GM12878 (cell line): ENCODE measurements around the gene RPTN.

ENCODE experiments used
- CHD2 ChIP-seq: IDR thresholded peaks from 2 replicates; pipeline ENCODE4 v1.6.1; 2011; ENCODE audit warnings: low read depth, low read length, improper control_type of control experiment, borderline replicate concordance
- FOXM1 ChIP-seq: IDR thresholded peaks from 2 replicates; pipeline ENCODE4 v1.6.1; 2012; ENCODE audit warnings: low read depth, mild to moderate bottlenecking, inconsistent platforms, low read length, moderate library complexity
- JUNB ChIP-seq: IDR thresholded peaks from 2 replicates; pipeline ENCODE4 v1.6.1; 2016; ENCODE audit warnings: antibody characterized with exemption, mild to moderate bottlenecking
- KAT2A ChIP-seq: conservative IDR thresholded peaks from 2 replicates; pipeline ENCODE4 v1.6.1; 2011; ENCODE audit warnings: low read depth, low read length; ENCODE audit not compliant: control insufficient read depth
- SPI1 ChIP-seq: IDR thresholded peaks from 2 replicates; pipeline ENCODE4 v1.6.1; 2011; ENCODE audit warnings: low read depth, mild to moderate bottlenecking, low read length, moderate library complexity, borderline replicate concordance; ENCODE audit not compliant: insufficient read depth
- TF ChIP-seq, protein P1 (sequence below), 3 experiments: IDR thresholded peaks in 2 of 3; conservative IDR thresholded peaks in 1 of 3; 2 replicates each; pipeline ENCODE4 v1.5.1; 2011; ENCODE audit warnings: low read depth in 3 of 3, low read length in 3 of 3, mild to moderate bottlenecking in 3 of 3, control low read depth in 2 of 3, moderate library complexity in 2 of 3, inconsistent platforms in 1 of 3, mixed read lengths in 1 of 3; ENCODE audit not compliant: control insufficient read depth in 2 of 3, insufficient read depth in 1 of 3; ENCODE audit errors: extremely low read depth in 1 of 3

DNA sequence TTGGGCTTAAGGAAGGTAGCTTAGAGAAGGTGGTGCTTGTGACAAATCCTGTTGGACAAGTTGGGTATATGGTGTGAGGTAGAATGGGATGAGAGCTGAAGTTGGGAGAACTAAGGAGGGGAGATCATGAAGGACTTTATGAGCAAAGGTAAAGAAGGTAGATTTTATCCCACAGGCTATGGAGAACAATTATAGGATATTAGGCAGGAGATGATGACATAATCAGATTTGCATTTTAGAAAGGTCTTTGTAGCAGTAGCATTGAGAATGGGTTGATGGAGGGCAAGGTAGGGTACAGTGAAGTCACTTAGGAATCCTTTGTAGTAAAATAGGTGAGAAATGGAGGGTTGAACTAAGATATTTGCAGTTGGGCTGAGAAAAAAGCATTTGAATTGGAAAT, 28.8 kb downstream of the RPTN start:
- TF ChIP-seq, protein P1, sequence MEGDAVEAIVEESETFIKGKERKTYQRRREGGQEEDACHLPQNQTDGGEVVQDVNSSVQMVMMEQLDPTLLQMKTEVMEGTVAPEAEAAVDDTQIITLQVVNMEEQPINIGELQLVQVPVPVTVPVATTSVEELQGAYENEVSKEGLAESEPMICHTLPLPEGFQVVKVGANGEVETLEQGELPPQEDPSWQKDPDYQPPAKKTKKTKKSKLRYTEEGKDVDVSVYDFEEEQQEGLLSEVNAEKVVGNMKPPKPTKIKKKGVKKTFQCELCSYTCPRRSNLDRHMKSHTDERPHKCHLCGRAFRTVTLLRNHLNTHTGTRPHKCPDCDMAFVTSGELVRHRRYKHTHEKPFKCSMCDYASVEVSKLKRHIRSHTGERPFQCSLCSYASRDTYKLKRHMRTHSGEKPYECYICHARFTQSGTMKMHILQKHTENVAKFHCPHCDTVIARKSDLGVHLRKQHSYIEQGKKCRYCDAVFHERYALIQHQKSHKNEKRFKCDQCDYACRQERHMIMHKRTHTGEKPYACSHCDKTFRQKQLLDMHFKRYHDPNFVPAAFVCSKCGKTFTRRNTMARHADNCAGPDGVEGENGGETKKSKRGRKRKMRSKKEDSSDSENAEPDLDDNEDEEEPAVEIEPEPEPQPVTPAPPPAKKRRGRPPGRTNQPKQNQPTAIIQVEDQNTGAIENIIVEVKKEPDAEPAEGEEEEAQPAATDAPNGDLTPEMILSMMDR (IDR thresholded peaks at IDR 0.05 in 2 of 3, conservative IDR thresholded peaks at IDR 0.05 in 1 of 3; ENCODE audit: control insufficient read depth in 2 of 3, extremely low read depth in 1 of 3, insufficient read depth in 1 of 3, low read depth in 3 of 3, low read length in 3 of 3): no peak
- TF ChIP-seq CHD2: no peak
- TF ChIP-seq FOXM1: no peak
- no peak for TF ChIP-seq KAT2A
- TF ChIP-seq JUNB: no peak
- TF ChIP-seq SPI1: no peak
